Panc1 (cell line): Measurements from ENCODE around the gene GMEB2. TPM values are rescaled to one million over a fixed set of nuclear protein-coding genes. Genes with fewer than 3 reads are reported as not detected.

ENCODE experiments used
- ATAC-seq: fragments of 200-7000 bp; cut with Tn5 transposase; 2 replicates; pipeline ENCODE4 v1.9.1; 2020; ENCODE audit warnings: mild to moderate bottlenecking, moderate library complexity
- BruUV-seq: library from RNA; stranded (reverse); fragments of 400-500 nt; replicated peaks from 2 replicates; lab custom pipeline; 2021; lab: Mats Ljungman, UMichigan
- CTCF ChIA-PET: fragments of 300-600 bp; sonication (Branson Sonifier 250); formaldehyde crosslinking; loops from one replicate; lab custom pipeline; 2022; ENCODE audit warnings: antibody characterized with exemption; lab: Charles Lee
- POLR2A ChIA-PET: fragments of 300-600 bp; sonication (Branson Sonifier 250); formaldehyde crosslinking; loops from one replicate; lab custom pipeline; 2022; ENCODE audit warnings: antibody characterized with exemption; lab: Charles Lee
- DNase-seq: peaks from one replicate; pipeline ENCODE4 v3.0.0-alpha.2; 2010; ENCODE audit warnings: low read depth, low spot score
- H3K27ac ChIP-seq: 2 replicates; pipeline ENCODE4 v1.5.1; 2011; ENCODE audit warnings: mild to moderate bottlenecking, low read length, inconsistent platforms
- H3K27me3 ChIP-seq: fragments of 200-500 bp; sonication (Bioruptor generic); 2 replicates; pipeline ENCODE4 v1.6.0; 2014; ENCODE audit warnings: low read length, inconsistent platforms; ENCODE audit not compliant: control insufficient read depth, insufficient read depth
- H3K36me3 ChIP-seq: fragments of 200-500 bp; sonication (Bioruptor generic); 2 replicates; pipeline ENCODE4 v1.5.1; 2014; ENCODE audit warnings: inconsistent platforms, mild to moderate bottlenecking, low read length, moderate library complexity; ENCODE audit not compliant: control insufficient read depth, insufficient read depth
- H3K4me1 ChIP-seq: 2 replicates; pipeline ENCODE4 v1.5.1; 2011; ENCODE audit warnings: inconsistent platforms, mild to moderate bottlenecking, low read length, moderate library complexity; ENCODE audit not compliant: control insufficient read depth, insufficient read depth
- H3K4me3 ChIP-seq, 2 experiments: 2 replicates each; pipeline ENCODE4 v1.5.1; 2011 to 2012; ENCODE audit warnings: low read depth in 2 of 2, low read length in 2 of 2, mild to moderate bottlenecking in 2 of 2, inconsistent platforms in 1 of 2, moderate library complexity in 1 of 2
- H3K9me3 ChIP-seq: fragments of 200-500 bp; sonication (Bioruptor generic); 2 replicates; pipeline ENCODE4 v1.5.1; 2014; ENCODE audit warnings: low read depth, mild to moderate bottlenecking, inconsistent platforms, low read length, moderate library complexity; ENCODE audit not compliant: control insufficient read depth, insufficient read depth
- CTCF ChIP-seq: fragments of 450-650 bp; IDR thresholded peaks from 2 replicates; pipeline ENCODE4 v1.5.1; 2017; ENCODE audit warnings: mild to moderate bottlenecking
- POLR2AphosphoS5 ChIP-seq: IDR thresholded peaks from 2 replicates; pipeline ENCODE4 v1.6.1; 2012; ENCODE audit warnings: mild to moderate bottlenecking, low read depth, low read length, moderate library complexity
- REST ChIP-seq, 2 experiments: IDR thresholded peaks; 2 replicates each; pipeline ENCODE4 v1.6.1; 2011 to 2012; ENCODE audit warnings: low read depth in 2 of 2, control low read depth in 1 of 2, low read length in 1 of 2, mild to moderate bottlenecking in 1 of 2, moderate library complexity in 1 of 2; ENCODE audit not compliant: insufficient read depth in 1 of 2
- SIN3A ChIP-seq: IDR thresholded peaks from 2 replicates; pipeline ENCODE4 v1.6.1; 2012; ENCODE audit warnings: low read depth, mild to moderate bottlenecking, low read length, moderate library complexity, borderline replicate concordance; ENCODE audit not compliant: insufficient read depth
- TCF7L2 ChIP-seq: IDR thresholded peaks from 2 replicates; pipeline ENCODE4 v1.6.1; 2011; ENCODE audit warnings: mild to moderate bottlenecking, low read depth, low read length, inconsistent platforms
- in situ Hi-C: cut with HindIII; loops from 2 replicates; pipeline ENCODE4 v1.10.0; 2016; ENCODE audit warnings: low sequenced_read_pairs, low pct_unique_long_range_greater_than_20kb
- intact Hi-C: fragments of 100-400 bp; cut with micrococcal nuclease; formaldehyde crosslinking; loops from one replicate; pipeline ENCODE4 v1.10.0; 2022; ENCODE audit not compliant: unreplicated experiment
- total RNA-seq: library from RNA; stranded (reverse); gene quantifications from one replicate; pipeline ENCODE4 v1.2.1, GENCODE V29; 2021; ENCODE audit not compliant: unreplicated experiment

Gene GMEB2
- total RNA-seq, 1 experiment from 2014 or later: 13.1 TPM

- in situ Hi-C loops (no loop called here), intact Hi-C loops (no loop called here)
These were observed 5.9 kb downstream of the GMEB2 start for GRCh38 chr20:63620991-63621390.

GRCh38 chr20:63619505-63619904, 7.4 kb downstream of the GMEB2 start:
- H3K9me3 ChIP-seq: no peaks in the 10 kb centered on the region
- no peaks in the 10 kb centered on the region for H3K27me3 ChIP-seq
- no peak for DNase-seq
- H3K4me1 ChIP-seq: peaks cover 3% of the 10 kb centered on the region; the same call in 1 of the 2 replicates
- no peaks in the 10 kb centered on the region for H3K36me3 ChIP-seq
- no peak for TF ChIP-seq SIN3A
- TF ChIP-seq POLR2AphosphoS5: no peak
- no peak for TF ChIP-seq REST (IDR thresholded peaks at IDR 0.05; ENCODE audit: insufficient read depth in 1 of 2, low read depth in 2 of 2, low read length in 1 of 2)
- TF ChIP-seq TCF7L2: no peak
- TF ChIP-seq CTCF: no peak
- in situ Hi-C loops: no loop called here
- ChIA-PET POLR2A (no interaction called here), CTCF (no interaction called here)
- ATAC-seq: no peak
- no peak overlapping the region for H3K4me3 ChIP-seq
- no TSS peak for BruUV-seq
- intact Hi-C loops: no loop called here
- no peak overlapping the region for H3K27ac ChIP-seq

More at GRCh38 chr20:63620991-63621390, 5.9 kb downstream of the GMEB2 start:
- H3K9me3 ChIP-seq: no peaks in the 10 kb centered on the region
- peaks cover 3% of the 10 kb centered on the region; the same call in 1 of the 2 replicates for H3K4me1 ChIP-seq
- H3K4me3 ChIP-seq: no peak overlapping the region
- peak overlapping the region; percentile 31; the same call in 1 of the 2 replicates for H3K27ac ChIP-seq
- no peaks in the 10 kb centered on the region for H3K27me3 ChIP-seq
- TF ChIP-seq CTCF (no peak), POLR2AphosphoS5 (no peak), REST (IDR thresholded peaks at IDR 0.05; ENCODE audit: insufficient read depth in 1 of 2, low read depth in 2 of 2, low read length in 1 of 2) (no peak), TCF7L2 (no peak), SIN3A (no peak)
- ChIA-PET CTCF (interaction anchor here (0.6 kb wide), 1 partner anchor 275 kb away, joined by 3 read pairs; no protein-coding TSS in a partner anchor), POLR2A (interaction anchor here (0.6 kb wide), 1 partner anchor 16 kb away, joined by 5 read pairs; no protein-coding TSS in a partner anchor)
- no TSS peak for BruUV-seq
- no peak for DNase-seq
- ATAC-seq: no peak
- no peaks in the 10 kb centered on the region for H3K36me3 ChIP-seq
